GM21529 (cell line): ENCODE measurements around the gene ZDHHC7.
"Not testable (repeated sequence)": the region's sequence is repeated elsewhere in the genome, so short reads cannot be mapped to it uniquely, and the experiment has no call there.

ENCODE experiments used
- ATAC-seq: cut with Tn5 transposase; IDR thresholded peaks from one replicate; pipeline ENCODE4 v1.9.1; 2021; ENCODE audit not compliant: unreplicated experiment

ZDHHC7 gene

GRCh38 chr16:85010931-85011845, at the start of gene ZDHHC7:
Gene ZDHHC7, minus strand, starts transcription at chr16:85011535. Its CDS starts 20,917 bp downstream, at chr16:84990618.
- ATAC-seq: peak; percentile 89

GRCh38 chr16:85058909-85059308, 47.6 kb upstream of the ZDHHC7 start:
- no peak for ATAC-seq

- ATAC-seq: no peak
Measured at GRCh38 chr16:85057948-85058347, 46.6 kb upstream of the ZDHHC7 start.

GRCh38 chr16:85057212-85057889, 46.0 kb upstream of the ZDHHC7 start:
- ATAC-seq: no peak

GRCh38 chr16:85056211-85056748, 44.9 kb upstream of the ZDHHC7 start:
- no peak for ATAC-seq

- ATAC-seq: peak; percentile 92
Measured at GRCh38 chr16:85055493-85056210, 44.3 kb upstream of the ZDHHC7 start.

GRCh38 chr16:85054948-85055492, 43.7 kb upstream of the ZDHHC7 start:
- no peak for ATAC-seq

- not testable (repeated sequence) for ATAC-seq
Measured at GRCh38 chr16:85054321-85054720, 43.0 kb upstream of the ZDHHC7 start.

- no peak for ATAC-seq
Measured at GRCh38 chr16:85052536-85052935, 41.2 kb upstream of the ZDHHC7 start.

GRCh38 chr16:85051683-85052082, 40.3 kb upstream of the ZDHHC7 start:
- no peak for ATAC-seq

GRCh38 chr16:85051067-85051581, 39.8 kb upstream of the ZDHHC7 start:
- ATAC-seq: no peak

- no peak for ATAC-seq
Measured at GRCh38 chr16:85049706-85050305, 38.5 kb upstream of the ZDHHC7 start.

GRCh38 chr16:85048921-85049562, 37.7 kb upstream of the ZDHHC7 start:
- no peak for ATAC-seq

- ATAC-seq: no peak
Measured at GRCh38 chr16:85047867-85048455, 36.6 kb upstream of the ZDHHC7 start.

- ATAC-seq: no peak
Measured at GRCh38 chr16:85046931-85047866, 35.9 kb upstream of the ZDHHC7 start.

- no peak for ATAC-seq
Measured at GRCh38 chr16:85046472-85046916, 35.2 kb upstream of the ZDHHC7 start.

GRCh38 chr16:85045641-85046471, 34.5 kb upstream of the ZDHHC7 start:
- ATAC-seq: no peak
